GF-D8 (cell line): ENCODE measurements around the gene SFMBT2.

Source experiments
- DNase-seq: peaks from one replicate; lab custom pipeline; 2025; lab: John Stamatoyannopoulos, UW

The SFMBT2 gene

GRCh38 chr10:7264313-7264756 lies 146.5 kb downstream of the SFMBT2 start:
- no peak for DNase-seq

GRCh38 chr10:7263616-7264015 lies 147.2 kb downstream of the SFMBT2 start:
- DNase-seq = no peak

GRCh38 chr10:7261351-7261750 lies 149.5 kb downstream of the SFMBT2 start:
- no peak for DNase-seq

DNA sequence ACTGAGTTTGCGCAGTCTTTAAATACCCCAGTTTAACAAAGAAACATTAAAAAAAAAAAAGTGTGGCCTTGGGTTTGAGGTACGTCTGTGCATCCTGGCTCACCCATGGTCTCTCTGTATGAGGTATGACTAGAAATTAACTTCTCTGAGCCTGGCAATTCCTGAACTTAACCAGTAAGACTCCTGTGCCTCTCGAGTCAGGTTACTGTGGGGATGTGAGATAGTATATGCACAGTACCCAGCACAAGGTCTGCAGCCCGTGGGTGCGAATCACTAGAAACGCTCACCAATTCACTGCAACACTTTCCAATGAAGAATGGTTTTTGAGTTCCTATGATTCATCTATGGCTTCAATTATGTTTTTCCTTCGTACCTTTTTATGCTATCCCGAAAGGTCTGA lies 149.9 kb downstream of the SFMBT2 start:
- no peak for DNase-seq

GRCh38 chr10:7260412-7260900 lies 150.4 kb downstream of the SFMBT2 start:
- peak; percentile 71 for DNase-seq

- peak; percentile 35 for DNase-seq
Observed at GRCh38 chr10:7258948-7259523, 151.8 kb downstream of the SFMBT2 start.

DNA sequence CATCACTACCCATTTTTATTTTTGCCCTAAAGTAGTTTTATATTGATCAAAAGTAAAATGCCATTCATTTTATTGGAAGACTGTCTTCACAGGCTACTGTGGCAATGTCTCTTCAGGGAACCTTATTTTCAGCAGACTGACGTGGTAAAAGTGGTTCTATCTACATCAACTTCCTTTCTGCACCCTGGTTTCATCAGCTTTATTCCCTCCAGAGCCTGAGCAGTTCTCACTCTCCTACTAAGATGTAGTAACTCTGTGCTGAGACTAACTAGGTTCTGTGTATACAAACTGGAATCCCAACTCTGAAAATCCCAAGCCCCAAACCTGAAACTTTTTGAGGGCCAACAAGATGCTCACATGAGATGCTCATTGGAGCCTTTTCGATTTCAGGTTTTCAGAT lies 155.3 kb downstream of the SFMBT2 start:
- no peak for DNase-seq

- no peak for DNase-seq
Observed at GRCh38 chr10:7251696-7252465, 159.0 kb downstream of the SFMBT2 start.

DNA sequence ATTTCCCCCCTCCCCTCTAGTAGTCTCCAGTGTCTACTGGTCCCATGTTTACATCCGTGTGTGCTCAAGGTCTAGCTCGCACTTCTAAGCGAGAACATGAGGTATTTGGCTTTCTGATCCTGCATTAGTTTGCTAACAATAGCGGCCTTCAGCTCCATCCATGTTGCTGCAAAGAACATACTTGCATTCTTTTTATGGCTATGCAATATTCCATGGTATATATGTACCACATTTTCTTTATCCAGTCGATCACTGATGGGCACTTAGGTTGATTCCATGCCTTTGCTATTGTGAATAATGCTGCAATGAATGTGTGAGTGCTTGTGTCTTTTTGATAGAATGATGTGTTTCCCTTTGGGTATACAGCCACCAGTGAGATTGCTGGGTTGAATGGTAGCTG lies 160.6 kb downstream of the SFMBT2 start:
- DNase-seq = no peak

DNA sequence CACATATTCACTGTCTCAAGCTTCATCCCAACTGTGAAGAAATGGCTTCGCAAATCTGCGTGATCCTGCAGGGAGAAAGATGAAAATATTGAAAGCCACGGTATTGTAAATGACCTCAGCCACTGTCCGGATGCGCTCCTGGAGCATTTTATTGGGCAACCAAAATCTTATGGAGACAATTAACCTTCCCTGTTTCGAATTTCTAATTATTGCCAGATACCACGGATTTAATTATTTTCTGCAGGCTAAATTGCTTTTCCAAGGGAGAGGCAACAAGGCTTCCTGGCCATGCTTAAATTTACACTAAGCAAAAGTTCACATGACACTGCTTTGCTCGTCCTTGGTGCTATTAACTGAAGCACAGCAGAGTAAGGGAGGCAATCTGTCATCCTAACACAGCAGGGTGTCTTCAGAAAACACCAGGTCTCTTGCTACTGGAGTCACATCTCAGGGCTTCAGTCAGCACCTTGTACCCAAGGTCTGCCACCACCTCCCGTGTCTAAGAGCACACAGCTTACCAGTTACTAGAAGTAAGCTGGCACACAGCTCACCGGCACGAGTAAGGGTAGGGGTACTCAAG lies 162.2 kb downstream of the SFMBT2 start:
- DNase-seq = no peak

GRCh38 chr10:7248148-7248547 lies 162.7 kb downstream of the SFMBT2 start:
- DNase-seq = no peak

DNA sequence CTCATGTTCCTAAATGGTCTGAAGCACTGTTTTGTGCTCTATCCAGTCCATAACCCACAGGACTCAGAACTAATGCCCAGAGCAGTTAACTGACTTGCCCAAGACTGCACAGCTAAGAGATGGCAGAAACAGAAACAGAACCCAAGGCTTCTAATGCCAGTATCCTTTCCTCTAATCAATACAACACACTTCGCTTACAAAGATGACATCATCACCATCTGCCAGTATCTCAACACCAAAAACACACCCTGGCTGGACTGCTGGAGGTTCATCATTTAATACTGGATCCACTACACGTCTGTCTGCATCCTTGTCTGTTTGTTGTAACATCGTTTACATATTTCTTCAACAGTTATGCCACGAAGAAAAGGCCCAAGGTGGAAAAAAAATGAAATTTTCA lies 165.3 kb downstream of the SFMBT2 start:
- no peak for DNase-seq

DNA sequence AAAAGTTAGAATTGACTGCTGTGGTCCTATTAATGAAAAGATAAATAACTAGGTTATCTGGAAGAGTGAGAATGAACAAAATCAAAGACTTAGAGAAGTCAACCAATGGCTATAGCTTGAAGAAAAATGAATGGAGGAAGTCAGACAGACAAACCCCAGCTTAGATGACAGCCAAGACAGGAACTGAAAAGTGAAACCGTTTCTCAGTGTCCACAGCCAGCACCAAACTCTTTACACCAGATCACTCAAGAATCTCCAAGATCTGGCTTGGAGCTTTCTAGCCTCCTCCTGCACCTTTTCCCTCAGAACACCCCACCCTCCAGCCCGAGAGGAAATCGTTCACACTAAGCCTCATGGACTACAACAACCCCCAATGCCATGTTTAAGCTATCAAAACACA lies 167.0 kb downstream of the SFMBT2 start:
- no peak for DNase-seq

- no peak for DNase-seq
Observed at GRCh38 chr10:7243139-7243538, 167.7 kb downstream of the SFMBT2 start.

- DNase-seq = no peak
Observed at GRCh38 chr10:7239312-7239985, 171.4 kb downstream of the SFMBT2 start.

- no peak for DNase-seq
Observed at GRCh38 chr10:7235376-7235775, 175.5 kb downstream of the SFMBT2 start.

DNA sequence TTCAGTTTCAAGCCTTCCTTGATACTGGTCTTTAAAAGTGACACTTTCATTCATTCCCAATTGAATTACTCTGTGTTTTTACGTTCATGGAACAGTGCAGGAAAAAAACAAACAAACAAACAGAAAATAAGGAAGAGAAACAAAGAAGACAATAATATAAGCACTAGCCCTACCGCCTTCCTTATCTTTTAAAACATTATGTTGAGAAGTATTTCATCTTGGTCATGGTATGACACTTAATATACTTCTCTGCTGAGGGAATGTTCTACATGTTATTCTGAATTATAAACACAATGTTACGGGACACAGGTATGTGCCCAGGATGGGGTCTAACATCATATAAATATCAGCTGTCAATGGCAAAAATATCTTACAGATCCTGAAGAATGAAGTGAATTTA lies 176.7 kb downstream of the SFMBT2 start:
- no peak for DNase-seq

DNA sequence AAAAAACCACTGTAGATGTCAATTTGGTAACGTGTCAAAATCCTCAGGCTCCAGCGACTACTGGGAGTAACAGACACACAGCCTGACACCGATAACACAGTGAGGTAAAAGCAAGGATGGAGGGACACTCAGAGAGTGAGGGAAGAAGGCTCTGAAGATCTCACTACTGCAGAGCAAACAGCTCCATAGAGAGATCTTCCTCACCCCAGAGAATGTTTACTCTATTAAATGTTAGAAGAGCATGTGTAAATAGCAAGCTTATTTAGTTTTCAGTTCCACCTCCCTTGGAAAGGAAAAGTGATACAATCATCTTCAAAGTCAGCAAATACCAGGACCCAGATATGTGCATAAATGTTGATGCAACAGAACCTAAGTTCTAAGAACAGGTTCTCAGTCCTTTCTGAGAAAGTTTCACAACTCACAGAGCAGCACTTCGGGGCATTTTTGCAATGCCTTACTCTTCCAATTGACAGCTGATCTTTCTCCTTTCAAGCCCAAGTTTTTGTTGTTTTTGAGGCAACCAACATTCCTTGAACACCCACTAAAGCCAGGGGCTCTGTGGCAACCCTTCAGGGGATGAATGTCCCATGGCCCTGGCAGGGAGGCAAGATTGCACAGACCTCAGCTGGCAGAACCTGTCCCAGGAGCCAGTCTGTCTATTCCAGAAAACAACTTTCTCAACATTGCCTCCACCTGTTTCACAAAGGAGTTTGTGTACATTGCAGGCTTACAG lies 177.4 kb downstream of the SFMBT2 start:
- peak; percentile 70 for DNase-seq

DNA sequence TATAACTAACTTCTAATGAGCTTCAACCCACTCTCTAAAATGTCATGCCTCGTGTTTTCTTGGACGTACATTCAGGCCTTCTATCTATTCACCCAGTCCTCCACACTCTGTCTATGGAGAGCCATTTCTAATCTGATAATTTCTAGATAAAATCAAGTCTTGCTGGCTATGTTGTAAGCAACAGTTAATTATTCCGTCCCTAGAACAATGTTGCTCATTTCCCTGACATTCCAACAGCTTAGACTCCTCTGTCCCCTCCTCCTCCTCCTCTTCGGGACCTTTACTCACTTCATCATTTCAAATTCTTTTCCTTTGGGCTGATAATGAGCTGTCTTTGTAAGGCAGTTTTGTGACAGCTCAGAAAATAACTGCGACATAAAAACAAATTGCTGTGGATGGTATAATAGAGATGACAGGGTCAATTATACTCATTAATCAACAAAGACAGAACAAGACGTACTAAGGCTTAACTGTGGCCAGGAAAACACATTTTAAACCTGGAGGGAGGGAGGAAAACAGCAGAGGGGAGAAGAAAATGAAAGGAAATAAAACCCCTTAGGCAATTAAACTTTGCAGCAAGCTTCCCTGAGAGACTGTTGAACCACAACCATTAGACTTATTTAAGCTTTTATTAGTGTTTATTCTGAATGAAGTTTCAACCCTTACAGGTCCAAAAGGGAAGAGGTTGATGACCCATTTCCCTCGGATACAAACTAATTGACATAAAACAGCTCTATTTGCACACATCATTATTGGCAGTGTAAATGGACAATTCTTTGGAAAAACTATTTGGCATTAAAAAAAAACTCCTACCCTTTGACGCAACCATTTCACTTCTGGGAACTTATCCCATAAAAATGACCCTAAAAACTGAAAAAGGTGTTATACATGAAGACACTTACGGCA lies 179.1 kb downstream of the SFMBT2 start:
- DNase-seq = no peak

GRCh38 chr10:7230951-7231350 lies 179.9 kb downstream of the SFMBT2 start:
- no peak for DNase-seq

DNA sequence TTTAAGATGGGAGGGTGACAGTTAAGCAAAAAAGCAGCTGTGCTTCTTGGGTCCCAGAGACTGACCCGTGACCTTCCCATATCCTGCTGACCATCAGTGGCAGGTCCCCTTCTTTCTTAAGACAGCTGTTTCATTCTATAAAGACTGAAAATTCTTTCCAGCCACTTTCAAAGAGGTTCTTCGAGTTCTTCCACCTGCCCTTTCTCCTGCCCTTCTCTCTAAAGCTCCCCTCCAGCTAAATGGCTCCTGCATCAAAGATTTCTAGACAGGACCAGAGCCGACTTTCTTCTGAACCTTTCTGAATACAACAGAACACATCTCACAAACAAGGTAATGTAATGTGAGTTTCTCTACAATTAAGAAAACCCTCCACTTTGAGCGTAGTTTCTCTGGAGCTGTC lies 180.8 kb downstream of the SFMBT2 start:
- DNase-seq = no peak
